ENCODE measurements around the gene MAML3. TPM values are rescaled to one million over a fixed set of nuclear protein-coding genes. Genes with fewer than 3 reads are reported as not detected.
A peak's percentile ranks its signal among the peaks of the same experiment; 100 is the strongest.

Gene MAML3
- polyA plus RNA-seq, 1 donor (not counting 4 experiments of a cell fraction or from before 2014, with no cell fraction given) = 0.68 TPM

DNA sequence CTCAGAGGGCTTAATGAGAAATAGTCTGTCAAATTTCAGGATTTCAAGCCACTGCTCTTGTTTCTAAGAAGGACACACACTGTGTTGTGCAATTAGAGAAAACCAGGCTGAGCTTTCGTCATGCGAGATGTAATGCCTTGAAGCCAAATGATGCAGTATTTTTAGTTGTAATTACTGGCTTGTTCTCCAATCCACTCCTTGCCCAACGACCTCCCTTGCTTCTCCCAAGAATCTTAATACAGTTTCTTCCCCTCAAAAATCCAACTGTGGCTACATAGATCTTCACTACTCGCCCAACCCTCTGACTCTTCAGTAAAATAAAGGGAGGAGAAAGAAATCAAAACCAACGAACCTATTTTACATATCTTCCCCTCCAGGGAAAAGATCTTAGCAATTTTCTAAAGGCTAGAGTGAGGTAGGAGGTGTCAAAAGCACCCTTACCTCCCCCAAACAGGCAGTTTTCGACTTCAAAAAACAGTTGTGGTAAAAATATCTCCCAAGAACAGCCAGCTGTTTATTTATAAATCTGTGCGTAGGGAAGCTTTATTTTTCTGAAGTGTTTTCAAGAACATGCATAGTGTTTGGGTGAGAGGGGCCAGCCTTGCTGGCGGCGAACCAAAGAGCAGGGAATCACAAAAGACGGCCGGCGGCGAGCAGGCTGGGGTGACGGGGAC, 419.6 kb downstream of the MAML3 start:
- H3K4me2 ChIP-seq (ENCODE audit: control insufficient read depth, extremely low read depth, insufficient read depth, low read depth, low read length) = peak overlapping the region; percentile 68
- no peak overlapping the region for H3K9ac ChIP-seq (ENCODE audit: control insufficient read depth, extremely low read depth, insufficient read depth, low read length)
- no peaks in the 10 kb centered on the region for H3K79me2 ChIP-seq (ENCODE audit: control insufficient read depth, insufficient read depth, low read length)
- peaks cover 4% of the 10 kb centered on the region for H3K4me1 ChIP-seq (ENCODE audit: control insufficient read depth, extremely low read depth, insufficient read depth, low read length)
- no peaks in the 10 kb centered on the region for H3K9me3 ChIP-seq (ENCODE audit: control insufficient read depth, low read depth, low read length)
- DNase-seq (ENCODE audit: low read depth, low spot score) (no peak), FAIRE-seq (no peak)
- TF ChIP-seq, protein P1, sequence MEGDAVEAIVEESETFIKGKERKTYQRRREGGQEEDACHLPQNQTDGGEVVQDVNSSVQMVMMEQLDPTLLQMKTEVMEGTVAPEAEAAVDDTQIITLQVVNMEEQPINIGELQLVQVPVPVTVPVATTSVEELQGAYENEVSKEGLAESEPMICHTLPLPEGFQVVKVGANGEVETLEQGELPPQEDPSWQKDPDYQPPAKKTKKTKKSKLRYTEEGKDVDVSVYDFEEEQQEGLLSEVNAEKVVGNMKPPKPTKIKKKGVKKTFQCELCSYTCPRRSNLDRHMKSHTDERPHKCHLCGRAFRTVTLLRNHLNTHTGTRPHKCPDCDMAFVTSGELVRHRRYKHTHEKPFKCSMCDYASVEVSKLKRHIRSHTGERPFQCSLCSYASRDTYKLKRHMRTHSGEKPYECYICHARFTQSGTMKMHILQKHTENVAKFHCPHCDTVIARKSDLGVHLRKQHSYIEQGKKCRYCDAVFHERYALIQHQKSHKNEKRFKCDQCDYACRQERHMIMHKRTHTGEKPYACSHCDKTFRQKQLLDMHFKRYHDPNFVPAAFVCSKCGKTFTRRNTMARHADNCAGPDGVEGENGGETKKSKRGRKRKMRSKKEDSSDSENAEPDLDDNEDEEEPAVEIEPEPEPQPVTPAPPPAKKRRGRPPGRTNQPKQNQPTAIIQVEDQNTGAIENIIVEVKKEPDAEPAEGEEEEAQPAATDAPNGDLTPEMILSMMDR (optimal IDR thresholded peaks at IDR 0.05 in 1 of 3, IDR thresholded peaks at IDR 0.05 in 1 of 3, conservative IDR thresholded peaks at IDR 0.05 in 1 of 3; ENCODE audit: extremely low read depth in 1 of 3, insufficient read depth in 2 of 3, low read length in 3 of 3) = no peak
- TF ChIP-seq EZH2 (IDR thresholded peaks at IDR 0.05; ENCODE audit: low read length) = no peak
- H3K27ac ChIP-seq (ENCODE audit: control insufficient read depth, insufficient read depth, low read length) = no peak overlapping the region
- peak overlapping the region in 2 of 3 experiments; percentile 44 to 50 for H3K4me3 ChIP-seq (ENCODE audit: control insufficient read depth in 2 of 3, extremely low read depth in 1 of 3, insufficient read depth in 2 of 3, low read depth in 1 of 3, low read length in 3 of 3)
- peak overlapping the region; percentile 21 for H2AFZ ChIP-seq (ENCODE audit: control insufficient read depth, low read length)
- dilution Hi-C loops (cut with MboI; ENCODE audit: extremely low pct_ligation_motif_present, low sequenced_read_pairs) = no loop called here
- no peaks in the 10 kb centered on the region for H3K36me3 ChIP-seq (ENCODE audit: control insufficient read depth in 2 of 2, extremely low read depth in 1 of 2, insufficient read depth in 2 of 2, low read length in 2 of 2)
- H3K9me1 ChIP-seq (ENCODE audit: control insufficient read depth, extremely low read depth, insufficient read depth, low read length) = no peaks in the 10 kb centered on the region
- peaks cover 13% of the 10 kb centered on the region for H3K27me3 ChIP-seq (ENCODE audit: control insufficient read depth, extremely low read depth, insufficient read depth, low read length)
- H4K20me1 ChIP-seq (ENCODE audit: control insufficient read depth, extremely low read depth, insufficient read depth, low read length) = no peaks in the 10 kb centered on the region

DNA sequence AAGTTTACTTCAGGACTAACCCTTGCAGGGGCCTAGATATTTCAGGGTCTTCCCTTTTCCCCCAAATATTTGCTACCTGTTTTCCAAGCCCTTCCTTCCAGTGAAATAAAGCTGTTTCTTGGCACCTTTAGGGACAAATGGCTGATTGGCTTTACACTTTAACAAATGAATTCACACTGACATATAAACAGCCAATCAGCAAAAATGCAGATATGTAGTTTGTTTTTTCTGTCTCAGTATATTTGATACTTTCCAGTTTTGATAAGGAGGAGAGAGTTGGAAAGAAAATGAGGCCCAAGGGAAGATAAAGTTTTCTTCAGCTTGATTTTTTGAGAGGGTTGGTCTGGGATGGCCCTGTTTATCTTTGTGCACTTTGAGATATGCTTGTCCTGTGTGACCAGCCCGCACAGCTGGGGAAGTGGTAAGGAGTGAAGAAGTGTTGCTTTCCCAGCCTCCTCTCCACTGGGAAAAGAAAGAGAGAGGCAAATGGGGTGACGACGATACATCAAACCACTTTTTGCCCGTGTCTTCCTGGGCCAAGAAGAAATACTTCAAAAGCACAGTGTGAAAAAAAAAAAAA, 420.9 kb downstream of the MAML3 start:
- TF ChIP-seq EZH2 (IDR thresholded peaks at IDR 0.05; ENCODE audit: low read length) = no peak
- TF ChIP-seq, protein P1 (optimal IDR thresholded peaks at IDR 0.05 in 1 of 3, IDR thresholded peaks at IDR 0.05 in 1 of 3, conservative IDR thresholded peaks at IDR 0.05 in 1 of 3; ENCODE audit: extremely low read depth in 1 of 3, insufficient read depth in 2 of 3, low read length in 3 of 3) = no peak
- Histone ChIP-seq H4K20me1 (ENCODE audit: control insufficient read depth, extremely low read depth, insufficient read depth, low read length) (no peaks in the 10 kb centered on the region), H3K27me3 (ENCODE audit: control insufficient read depth, extremely low read depth, insufficient read depth, low read length) (peaks cover 13% of the 10 kb centered on the region)

More for the DNA sequence above, 420.9 kb downstream of the MAML3 start:
- dilution Hi-C loops (cut with MboI; ENCODE audit: extremely low pct_ligation_motif_present, low sequenced_read_pairs) = no loop called here
- H3K4me2 ChIP-seq (ENCODE audit: control insufficient read depth, extremely low read depth, insufficient read depth, low read depth, low read length) = no peak overlapping the region
- H3K9me1 ChIP-seq (ENCODE audit: control insufficient read depth, extremely low read depth, insufficient read depth, low read length) = no peaks in the 10 kb centered on the region
- H3K9ac ChIP-seq (ENCODE audit: control insufficient read depth, extremely low read depth, insufficient read depth, low read length) = no peak overlapping the region
- H3K9me3 ChIP-seq (ENCODE audit: control insufficient read depth, low read depth, low read length) = no peaks in the 10 kb centered on the region
- FAIRE-seq (no peak), DNase-seq (ENCODE audit: low read depth, low spot score) (no peak)
- H3K36me3 ChIP-seq (ENCODE audit: control insufficient read depth in 2 of 2, extremely low read depth in 1 of 2, insufficient read depth in 2 of 2, low read length in 2 of 2) = no peaks in the 10 kb centered on the region
- H3K27ac ChIP-seq (ENCODE audit: control insufficient read depth, insufficient read depth, low read length) = no peak overlapping the region
- H3K4me1 ChIP-seq (ENCODE audit: control insufficient read depth, extremely low read depth, insufficient read depth, low read length) = peaks cover 4% of the 10 kb centered on the region
- H3K4me3 ChIP-seq (ENCODE audit: control insufficient read depth in 2 of 3, extremely low read depth in 1 of 3, insufficient read depth in 2 of 3, low read depth in 1 of 3, low read length in 3 of 3) = no peak overlapping the region
- H3K79me2 ChIP-seq (ENCODE audit: control insufficient read depth, insufficient read depth, low read length) = no peaks in the 10 kb centered on the region
- H2AFZ ChIP-seq (ENCODE audit: control insufficient read depth, low read length) = no peak overlapping the region
